Measurements from ENCODE around the gene CLEC17A.
"Not testable (repeated sequence)": the region's sequence is repeated elsewhere in the genome, so short reads cannot be mapped to it uniquely, and the experiment has no call there.

CLEC17A gene

DNA sequence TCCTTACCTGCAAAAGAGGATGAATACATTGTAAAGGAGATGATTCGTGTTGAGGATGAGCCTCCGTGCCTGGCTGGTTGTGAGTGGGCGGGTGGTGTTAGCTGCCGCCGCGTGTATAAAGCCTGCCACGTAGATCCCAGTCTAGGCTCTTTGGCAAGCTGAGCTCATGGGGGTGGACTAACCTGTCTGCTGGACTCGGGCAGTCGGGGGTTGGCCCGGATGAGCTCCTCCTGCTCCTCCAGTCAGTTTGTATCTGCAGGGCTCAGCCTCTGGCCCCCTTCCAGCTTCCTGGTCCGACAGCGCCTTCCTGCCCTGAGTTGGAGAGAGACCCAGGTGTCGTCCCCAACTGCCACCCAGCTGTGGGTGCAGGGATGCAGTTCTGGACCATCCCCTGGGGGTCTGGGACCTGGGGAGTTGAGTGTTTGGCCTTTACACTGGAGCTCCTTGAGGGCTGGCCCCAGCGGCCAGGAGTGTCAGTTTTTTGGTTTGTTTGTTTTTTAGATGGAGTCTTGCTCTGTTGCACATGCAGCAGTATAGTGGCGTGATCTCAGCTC is 32.6 kb upstream of the CLEC17A start:
- H3K4me3 ChIP-seq (ENCODE audit: insufficient read depth, low read depth, low read length): no peak overlapping the region
- WGBS, 2 experiments: 92 to 95% methylated on average over 15 of the region's 15 CpGs
- no peak overlapping the region for H3K27ac ChIP-seq (ENCODE audit: insufficient read depth, low read depth, low read length, poor library complexity, severe bottlenecking)

DNA sequence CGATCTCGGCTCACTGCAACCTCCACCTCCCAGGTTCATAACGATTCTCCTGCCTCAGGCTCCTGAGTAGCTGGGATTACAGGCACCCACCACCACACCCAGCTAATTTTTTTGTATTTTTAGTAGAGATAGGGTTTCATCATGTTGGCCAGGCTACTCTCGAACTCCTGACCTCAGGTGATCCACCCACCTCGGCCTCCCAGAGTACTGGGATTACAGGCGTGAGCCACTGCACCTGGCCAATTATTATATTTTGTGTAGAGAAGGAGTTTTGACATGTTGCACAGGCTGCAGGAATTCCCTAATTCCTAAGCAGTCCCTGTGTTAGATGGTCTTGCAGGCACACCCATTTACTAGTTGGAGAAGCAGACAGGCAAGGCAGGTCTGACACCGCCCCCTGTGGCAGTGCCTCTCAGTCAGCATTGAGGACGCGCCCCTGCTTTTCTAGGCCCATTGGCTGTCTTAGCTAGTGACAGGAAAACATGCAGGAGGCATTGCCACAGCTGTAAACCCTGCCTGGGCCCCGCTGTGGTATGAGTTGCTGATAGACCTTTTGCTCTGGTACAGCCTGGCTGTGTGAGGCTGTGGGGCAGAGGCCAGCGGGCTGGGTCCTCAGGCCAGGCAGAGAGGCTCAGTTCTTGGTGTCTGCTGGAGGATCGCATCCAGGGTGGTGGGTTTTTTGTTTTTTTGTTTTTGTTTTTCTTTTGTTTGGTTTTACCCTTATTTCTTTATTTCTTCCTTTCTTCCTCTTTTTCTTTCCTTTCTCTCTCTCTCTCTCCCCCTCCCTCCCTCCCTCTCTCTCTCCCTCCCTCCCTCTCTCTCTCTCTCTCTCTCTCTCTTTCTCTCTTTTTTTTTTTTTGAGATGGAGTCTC is 31.5 kb upstream of the CLEC17A start:
- not testable (repeated sequence) for H3K4me1 ChIP-seq (ENCODE audit: control insufficient read depth, insufficient read depth, low read length)

More for the DNA sequence above, 32.6 kb upstream of the CLEC17A start:
- peaks cover 11% of the 10 kb centered on the region for H3K36me3 ChIP-seq (ENCODE audit: control insufficient read depth, insufficient read depth, low read length)
- no peaks in the 10 kb centered on the region for H3K9me3 ChIP-seq (ENCODE audit: control insufficient read depth, low read length)
- H3K27me3 ChIP-seq (ENCODE audit: control insufficient read depth, insufficient read depth, low read length, poor library complexity, severe bottlenecking): no peaks in the 10 kb centered on the region
- H3K4me1 ChIP-seq (ENCODE audit: control insufficient read depth, insufficient read depth, low read length): no peaks in the 10 kb centered on the region

DNA sequence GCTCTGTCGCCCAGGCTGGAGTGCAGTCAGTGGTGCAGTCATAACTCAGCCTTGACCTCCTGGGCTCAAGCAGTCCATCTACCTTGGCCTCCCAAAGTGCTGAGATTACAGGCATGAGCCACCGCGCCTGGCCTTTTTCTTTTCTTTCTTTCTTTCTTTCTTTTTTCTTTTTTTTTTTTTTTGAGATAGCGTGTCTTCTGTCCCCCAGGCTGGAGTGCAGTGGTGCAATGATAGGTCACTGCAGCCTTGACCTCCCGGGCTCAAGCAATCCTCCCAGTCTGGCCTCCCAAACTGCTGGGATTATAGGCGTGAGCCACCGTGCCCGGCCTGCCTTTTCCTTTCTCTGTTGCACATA is 30.9 kb upstream of the CLEC17A start:
- H3K4me3 ChIP-seq (ENCODE audit: insufficient read depth, low read depth, low read length); H3K9me3 ChIP-seq (ENCODE audit: control insufficient read depth, low read length); H3K4me1 ChIP-seq (ENCODE audit: control insufficient read depth, insufficient read depth, low read length); H3K27me3 ChIP-seq (ENCODE audit: control insufficient read depth, insufficient read depth, low read length, poor library complexity, severe bottlenecking); H3K27ac ChIP-seq (ENCODE audit: insufficient read depth, low read depth, low read length, poor library complexity, severe bottlenecking): not testable (repeated sequence)
- H3K36me3 ChIP-seq (ENCODE audit: control insufficient read depth, insufficient read depth, low read length): peaks cover 11% of the 10 kb centered on the region
- 94% methylated on average over 8 of the region's 8 CpGs for WGBS, 2 experiments

More for the DNA sequence above, 31.5 kb upstream of the CLEC17A start:
- H3K27me3 ChIP-seq (ENCODE audit: control insufficient read depth, insufficient read depth, low read length, poor library complexity, severe bottlenecking); H3K27ac ChIP-seq (ENCODE audit: insufficient read depth, low read depth, low read length, poor library complexity, severe bottlenecking); H3K4me3 ChIP-seq (ENCODE audit: insufficient read depth, low read depth, low read length); H3K9me3 ChIP-seq (ENCODE audit: control insufficient read depth, low read length): not testable (repeated sequence)
- peaks cover 11% of the 10 kb centered on the region for H3K36me3 ChIP-seq (ENCODE audit: control insufficient read depth, insufficient read depth, low read length)
- WGBS, 2 experiments: 72 to 75% methylated on average over 11 of the region's 12 CpGs

DNA sequence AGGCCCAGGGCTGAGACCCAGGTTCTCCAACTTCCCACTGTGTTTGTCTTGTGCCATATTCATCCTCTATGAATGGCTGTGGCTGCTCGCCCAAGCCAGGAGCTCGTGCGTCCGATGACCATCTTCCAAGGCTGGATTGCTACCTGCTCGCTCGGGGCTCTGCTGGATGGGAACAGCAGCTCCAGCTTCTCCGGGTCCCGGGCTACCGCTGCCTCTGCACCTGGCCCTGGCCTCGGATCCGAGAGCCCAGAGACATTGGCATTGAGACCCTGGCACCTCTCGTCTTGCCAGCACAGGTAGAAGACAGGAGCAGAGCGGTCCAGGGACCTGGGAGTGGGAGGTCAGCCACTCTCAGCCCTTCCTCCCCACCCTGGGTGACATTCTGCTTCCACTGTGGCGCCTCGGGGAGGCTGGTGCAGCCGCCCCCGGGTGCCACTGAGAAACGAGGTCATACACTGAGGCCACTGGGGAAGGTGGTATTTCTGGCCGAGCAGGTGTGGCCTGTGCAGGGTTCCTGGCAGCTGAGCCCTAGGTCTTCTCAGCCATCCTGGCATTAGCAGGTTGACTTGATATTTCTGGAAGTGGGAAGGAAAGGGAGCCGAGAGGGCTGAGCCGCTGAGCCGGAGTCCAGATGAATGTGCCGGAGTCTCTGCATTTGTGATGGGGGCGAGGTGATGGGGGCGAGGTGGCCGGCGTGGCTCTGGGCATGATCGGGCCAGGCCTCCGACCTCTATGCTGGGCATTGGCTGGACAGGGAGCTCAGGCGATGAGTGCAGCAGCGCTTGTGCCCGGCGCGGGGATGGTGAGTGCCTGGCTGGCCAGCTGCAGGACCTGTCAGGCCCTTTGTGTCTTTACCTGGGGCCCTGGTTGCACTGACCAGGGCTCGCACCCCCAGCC is 29.6 kb upstream of the CLEC17A start:
- no peaks in the 10 kb centered on the region for H3K27me3 ChIP-seq (ENCODE audit: control insufficient read depth, insufficient read depth, low read length, poor library complexity, severe bottlenecking)
- H3K36me3 ChIP-seq (ENCODE audit: control insufficient read depth, insufficient read depth, low read length): peaks cover 7% of the 10 kb centered on the region
- H3K27ac ChIP-seq (ENCODE audit: insufficient read depth, low read depth, low read length, poor library complexity, severe bottlenecking): no peak overlapping the region
- H3K4me3 ChIP-seq (ENCODE audit: insufficient read depth, low read depth, low read length): no peak overlapping the region
- no peaks in the 10 kb centered on the region for H3K9me3 ChIP-seq (ENCODE audit: control insufficient read depth, low read length)
- H3K4me1 ChIP-seq (ENCODE audit: control insufficient read depth, insufficient read depth, low read length): peaks cover 2% of the 10 kb centered on the region
- WGBS, 2 experiments: 96% methylated on average over 35 of the region's 35 CpGs

DNA sequence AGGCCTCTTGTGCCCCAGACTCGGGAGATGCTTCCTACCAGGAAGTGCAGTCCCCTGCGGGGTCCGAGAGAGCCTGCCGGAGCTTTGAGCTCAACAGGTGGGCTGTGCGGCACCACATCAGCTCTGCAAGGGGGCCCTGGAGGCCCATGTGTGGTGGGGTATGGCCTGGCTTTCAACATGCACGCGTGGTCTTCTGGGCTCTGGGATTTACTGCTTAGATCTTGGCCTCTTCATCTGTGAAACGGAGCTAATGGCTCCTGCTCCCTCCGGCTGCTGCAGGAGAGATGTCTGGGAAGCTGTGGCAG is 29.0 kb upstream of the CLEC17A start:
- 85 to 86% methylated on average over 9 of the region's 9 CpGs for WGBS, 2 experiments
- no peaks in the 10 kb centered on the region for H3K27me3 ChIP-seq (ENCODE audit: control insufficient read depth, insufficient read depth, low read length, poor library complexity, severe bottlenecking)

DNA sequence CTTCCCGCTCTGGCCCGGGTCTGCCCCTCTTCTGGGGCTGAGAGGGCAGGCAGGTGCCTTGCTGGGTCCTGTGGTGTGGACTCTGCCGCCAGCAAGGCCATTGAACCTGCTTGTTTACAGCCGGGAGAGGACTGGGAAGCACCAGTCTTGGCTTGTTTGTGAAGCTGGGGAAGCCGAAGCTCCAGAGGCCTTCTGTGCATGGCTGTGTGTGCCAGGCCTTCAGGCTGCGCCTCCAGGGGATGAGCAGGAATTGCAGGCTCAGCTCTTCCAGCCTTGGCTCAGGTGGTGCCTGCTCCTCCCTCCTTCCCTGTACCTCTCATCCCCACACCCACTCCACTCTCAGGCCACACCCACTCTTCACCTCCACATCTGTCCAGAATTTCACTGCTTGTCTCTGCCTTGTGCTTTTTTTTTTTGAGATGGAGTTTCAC is 28.5 kb upstream of the CLEC17A start:
- Histone ChIP-seq H3K27me3 (ENCODE audit: control insufficient read depth, insufficient read depth, low read length, poor library complexity, severe bottlenecking) (no peaks in the 10 kb centered on the region), H3K4me3 (ENCODE audit: insufficient read depth, low read depth, low read length) (no peak overlapping the region), H3K36me3 (ENCODE audit: control insufficient read depth, insufficient read depth, low read length) (no peaks in the 10 kb centered on the region), H3K4me1 (ENCODE audit: control insufficient read depth, insufficient read depth, low read length) (peaks cover 12% of the 10 kb centered on the region), H3K27ac (ENCODE audit: insufficient read depth, low read depth, low read length, poor library complexity, severe bottlenecking) (no peak overlapping the region), H3K9me3 (ENCODE audit: control insufficient read depth, low read length) (no peaks in the 10 kb centered on the region)
- 73 to 76% methylated on average over 6 of the region's 6 CpGs for WGBS, 2 experiments

More for the DNA sequence above, 29.0 kb upstream of the CLEC17A start:
- Histone ChIP-seq H3K27ac (ENCODE audit: insufficient read depth, low read depth, low read length, poor library complexity, severe bottlenecking) (no peak overlapping the region), H3K4me3 (ENCODE audit: insufficient read depth, low read depth, low read length) (no peak overlapping the region), H3K4me1 (ENCODE audit: control insufficient read depth, insufficient read depth, low read length) (peaks cover 8% of the 10 kb centered on the region), H3K9me3 (ENCODE audit: control insufficient read depth, low read length) (no peaks in the 10 kb centered on the region), H3K36me3 (ENCODE audit: control insufficient read depth, insufficient read depth, low read length) (peaks cover 1% of the 10 kb centered on the region)

DNA sequence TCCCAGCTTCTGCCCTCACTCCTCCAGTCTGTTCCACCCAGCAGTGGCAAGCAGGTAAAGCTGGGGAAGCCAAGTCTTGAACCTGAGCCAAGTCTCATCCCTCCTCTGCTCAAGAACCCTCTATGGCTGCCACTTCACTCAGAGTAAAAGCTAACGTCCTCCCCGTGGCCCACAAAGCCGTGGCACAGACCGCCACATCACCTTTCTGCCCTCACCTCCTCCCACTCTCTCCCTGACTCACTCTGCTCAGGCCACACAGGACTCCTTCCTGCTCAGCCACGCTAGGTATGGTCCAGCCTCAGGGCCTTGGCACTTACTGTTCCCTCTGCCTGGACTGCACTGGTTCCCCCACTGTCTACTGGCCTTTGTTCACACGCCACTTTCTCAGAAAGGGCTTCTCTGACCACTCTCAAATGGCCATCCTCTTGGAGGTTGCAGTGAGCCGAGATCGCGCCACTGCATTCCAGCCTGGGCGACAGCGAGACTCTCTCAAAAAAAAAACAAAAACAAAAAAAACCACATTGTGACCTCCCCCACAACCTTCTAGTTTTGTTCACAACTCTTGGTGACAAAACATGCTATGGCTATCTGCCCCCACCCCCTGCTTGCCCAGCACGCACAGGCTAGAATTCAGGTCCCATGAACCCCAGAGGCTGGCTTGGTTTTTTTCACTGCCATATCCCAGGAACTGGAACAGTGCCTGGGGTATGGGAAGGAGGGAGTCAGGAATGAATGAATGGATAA is 26.8 kb upstream of the CLEC17A start:
- H3K27ac ChIP-seq (ENCODE audit: insufficient read depth, low read depth, low read length, poor library complexity, severe bottlenecking): no peak overlapping the region
- WGBS, 2 experiments: 90 to 94% methylated on average over 12 of the region's 12 CpGs
- no peaks in the 10 kb centered on the region for H3K36me3 ChIP-seq (ENCODE audit: control insufficient read depth, insufficient read depth, low read length)
- H3K27me3 ChIP-seq (ENCODE audit: control insufficient read depth, insufficient read depth, low read length, poor library complexity, severe bottlenecking): no peaks in the 10 kb centered on the region
- H3K9me3 ChIP-seq (ENCODE audit: control insufficient read depth, low read length): no peaks in the 10 kb centered on the region
- H3K4me1 ChIP-seq (ENCODE audit: control insufficient read depth, insufficient read depth, low read length): peaks cover 26% of the 10 kb centered on the region
- no peak overlapping the region for H3K4me3 ChIP-seq (ENCODE audit: insufficient read depth, low read depth, low read length)

DNA sequence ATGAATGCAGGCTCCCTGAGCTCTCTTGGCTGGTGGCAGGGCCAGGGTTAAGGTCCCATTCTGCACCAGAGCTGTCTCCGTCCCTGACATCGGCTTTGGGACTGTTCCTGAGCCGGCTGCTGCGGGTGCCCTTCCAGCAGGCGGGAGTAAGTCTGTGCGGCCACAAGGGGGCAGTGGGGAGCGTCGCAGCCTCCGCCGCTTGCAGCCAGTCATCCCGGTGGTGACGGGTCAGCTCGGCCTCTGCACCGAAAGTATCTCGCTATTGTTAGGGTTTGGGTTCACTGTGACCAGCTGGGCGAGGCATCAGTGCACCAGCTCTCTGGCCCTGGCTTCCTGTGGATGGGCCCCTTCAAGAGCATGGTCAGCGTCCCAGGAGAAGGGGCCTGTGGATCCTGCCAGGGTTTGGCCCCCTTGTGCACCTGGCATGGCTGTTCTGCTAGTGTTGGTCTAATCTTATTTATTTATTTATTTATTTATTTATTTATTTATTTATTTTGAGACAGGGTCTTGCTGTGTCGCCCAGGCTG is 26.2 kb upstream of the CLEC17A start:
- peaks cover 32% of the 10 kb centered on the region for H3K4me1 ChIP-seq (ENCODE audit: control insufficient read depth, insufficient read depth, low read length)
- WGBS, 2 experiments: 15 to 16% methylated on average over 18 of the region's 18 CpGs
- H3K36me3 ChIP-seq (ENCODE audit: control insufficient read depth, insufficient read depth, low read length): no peaks in the 10 kb centered on the region
- H3K27me3 ChIP-seq (ENCODE audit: control insufficient read depth, insufficient read depth, low read length, poor library complexity, severe bottlenecking): no peaks in the 10 kb centered on the region
- H3K4me3 ChIP-seq (ENCODE audit: insufficient read depth, low read depth, low read length): no peak overlapping the region
- H3K27ac ChIP-seq (ENCODE audit: insufficient read depth, low read depth, low read length, poor library complexity, severe bottlenecking): no peak overlapping the region
- no peaks in the 10 kb centered on the region for H3K9me3 ChIP-seq (ENCODE audit: control insufficient read depth, low read length)

DNA sequence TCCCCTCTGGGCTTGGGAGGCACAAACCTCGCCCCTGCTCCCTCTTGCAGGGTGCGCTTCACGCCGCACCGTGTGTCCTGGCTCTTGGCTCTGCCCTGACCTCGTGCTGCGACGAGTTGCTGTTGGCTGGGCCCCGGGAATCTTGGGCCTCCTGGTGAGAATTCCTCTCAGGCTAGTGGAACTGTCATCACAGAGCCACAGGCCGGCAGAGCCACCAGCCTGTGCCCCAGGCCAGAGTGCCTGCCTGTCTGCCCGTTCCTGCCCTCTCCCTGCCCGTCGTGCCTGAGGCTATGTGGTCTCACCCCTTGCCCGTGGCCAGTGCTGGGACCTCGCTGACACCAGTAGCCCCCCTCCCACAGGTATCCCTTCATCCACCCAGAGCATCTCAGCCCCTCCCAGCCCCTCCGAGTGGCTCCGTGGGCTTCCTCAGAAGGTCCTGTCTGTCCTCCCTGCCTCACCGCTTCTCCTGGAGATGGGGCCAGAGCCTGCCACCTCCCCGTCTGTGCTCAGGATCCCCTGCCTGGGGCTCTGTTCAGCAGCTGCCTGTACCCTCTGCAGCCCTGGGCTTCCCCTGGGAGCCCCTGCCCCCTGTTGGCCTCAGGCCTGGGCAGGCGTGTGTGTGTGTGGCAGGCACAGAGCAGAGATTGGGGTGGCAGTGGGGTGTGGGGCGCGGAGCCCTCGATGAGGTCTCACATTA is 24.4 kb upstream of the CLEC17A start:
- Histone ChIP-seq H3K27ac (ENCODE audit: insufficient read depth, low read depth, low read length, poor library complexity, severe bottlenecking) (no peak overlapping the region), H3K27me3 (ENCODE audit: control insufficient read depth, insufficient read depth, low read length, poor library complexity, severe bottlenecking) (no peaks in the 10 kb centered on the region), H3K4me3 (ENCODE audit: insufficient read depth, low read depth, low read length) (no peak overlapping the region), H3K9me3 (ENCODE audit: control insufficient read depth, low read length) (no peaks in the 10 kb centered on the region), H3K4me1 (ENCODE audit: control insufficient read depth, insufficient read depth, low read length) (peaks cover 46% of the 10 kb centered on the region), H3K36me3 (ENCODE audit: control insufficient read depth, insufficient read depth, low read length) (no peaks in the 10 kb centered on the region)
- 77 to 79% methylated on average over 23 of the region's 23 CpGs for WGBS, 2 experiments

Measured in ectodermal cell (in vitro differentiated cells).